Measurements from ENCODE around the gene PTPRG. TPM values are rescaled to one million over a fixed set of nuclear protein-coding genes. Genes with fewer than 3 reads are reported as not detected.

PTPRG gene
- total and polyA plus RNA-seq, 2 donors (not counting 3 experiments of a cell fraction or from before 2014, with no cell fraction given): 8.9 to 39.1 TPM

DNA sequence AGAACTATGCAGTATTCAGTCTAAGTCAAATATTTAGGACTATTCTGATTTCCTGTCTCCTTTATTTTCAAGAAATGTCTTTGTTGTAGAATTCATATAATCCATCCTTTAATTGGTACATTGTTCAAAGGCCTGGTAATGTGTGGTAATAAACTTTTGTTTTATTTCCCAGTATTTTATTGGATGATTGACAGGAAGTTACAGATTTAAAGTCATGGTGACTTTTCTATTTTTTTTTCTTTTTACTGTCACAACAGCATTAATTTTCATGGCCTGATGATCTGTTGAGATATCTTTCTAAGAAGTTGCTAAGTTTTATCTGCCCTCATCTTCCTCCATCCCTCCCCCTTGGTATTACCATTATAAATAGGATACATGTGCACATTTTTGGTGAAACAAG lies 161.7 kb downstream of the PTPRG start:
- Histone ChIP-seq H3K27me3 (ENCODE audit: control insufficient read depth in 2 of 2, insufficient read depth in 2 of 2, low read length in 2 of 2) (no peaks in the 10 kb centered on the region), H4K20me1 (replicated peaks; ENCODE audit: control insufficient read depth, extremely low read depth, insufficient read depth, low read length) (no peaks in the 10 kb centered on the region), H3K9ac (replicated peaks; ENCODE audit: extremely low read depth, insufficient read depth, low read length) (no peak overlapping the region), H3K4me2 (ENCODE audit: insufficient read depth, low read length) (no peak overlapping the region), H2AFZ (ENCODE audit: low read depth, low read length) (no peak overlapping the region), H3K4me3 (replicated peaks in 1 of 3; ENCODE audit: insufficient read depth in 1 of 3, low read depth in 1 of 3, low read length in 3 of 3) (no peak overlapping the region), H3K9me3 (replicated peaks; ENCODE audit: control insufficient read depth, insufficient read depth, low read length) (no peaks in the 10 kb centered on the region), H3K36me3 (ENCODE audit: control insufficient read depth in 2 of 2, extremely low read depth in 1 of 2, insufficient read depth in 2 of 2, low read length in 2 of 2) (no peaks in the 10 kb centered on the region), H3K27ac (ENCODE audit: insufficient read depth, low read depth, low read length) (no peak overlapping the region), H3K79me2 (ENCODE audit: control insufficient read depth, insufficient read depth, low read length) (no peaks in the 10 kb centered on the region), H3K4me1 (ENCODE audit: control insufficient read depth, extremely low read depth, insufficient read depth, low read length) (no peaks in the 10 kb centered on the region), H3K9me1 (replicated peaks; ENCODE audit: control insufficient read depth, extremely low read depth, insufficient read depth, low read length) (no peaks in the 10 kb centered on the region)
- intact Hi-C loops (cut with micrococcal nuclease): no loop called here
- ChIA-PET CTCF (no interaction called here), POLR2A (no interaction called here)
- BruUV-seq (replicated peaks): no TSS peak
- dilution Hi-C loops (cut with MboI; ENCODE audit: extremely low pct_ligation_motif_present, low sequenced_read_pairs): no loop called here
- FAIRE-seq (no peak), DNase-seq (ENCODE audit: low read depth, low spot score) (no peak)
- TF ChIP-seq JUN (IDR thresholded peaks at IDR 0.05; ENCODE audit: borderline replicate concordance, insufficient read depth, insufficient read length, low read depth) (no peak), EZH2 (IDR thresholded peaks at IDR 0.05; ENCODE audit: borderline replicate concordance, low read depth, low read length, severe bottlenecking) (no peak), POLR2AphosphoS5 (IDR thresholded peaks at IDR 0.05; ENCODE audit: insufficient read depth, low read depth, low read length) (no peak), MYC (IDR thresholded peaks at IDR 0.05; ENCODE audit: low read depth, low read length) (no peak), GATA2 (IDR thresholded peaks at IDR 0.05; ENCODE audit: insufficient read depth, insufficient read length, low read depth, low read length) (no peak), FOS (IDR thresholded peaks at IDR 0.05; ENCODE audit: borderline replicate concordance, insufficient read depth, low read length) (no peak), POLR2A (IDR thresholded peaks at IDR 0.05; ENCODE audit: low read depth, low read length) (no peak)
- TF ChIP-seq, protein P1, sequence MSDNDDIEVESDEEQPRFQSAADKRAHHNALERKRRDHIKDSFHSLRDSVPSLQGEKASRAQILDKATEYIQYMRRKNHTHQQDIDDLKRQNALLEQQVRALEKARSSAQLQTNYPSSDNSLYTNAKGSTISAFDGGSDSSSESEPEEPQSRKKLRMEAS (IDR thresholded peaks at IDR 0.05; ENCODE audit: insufficient read depth, insufficient read length): no peak
- TF ChIP-seq, protein P2, sequence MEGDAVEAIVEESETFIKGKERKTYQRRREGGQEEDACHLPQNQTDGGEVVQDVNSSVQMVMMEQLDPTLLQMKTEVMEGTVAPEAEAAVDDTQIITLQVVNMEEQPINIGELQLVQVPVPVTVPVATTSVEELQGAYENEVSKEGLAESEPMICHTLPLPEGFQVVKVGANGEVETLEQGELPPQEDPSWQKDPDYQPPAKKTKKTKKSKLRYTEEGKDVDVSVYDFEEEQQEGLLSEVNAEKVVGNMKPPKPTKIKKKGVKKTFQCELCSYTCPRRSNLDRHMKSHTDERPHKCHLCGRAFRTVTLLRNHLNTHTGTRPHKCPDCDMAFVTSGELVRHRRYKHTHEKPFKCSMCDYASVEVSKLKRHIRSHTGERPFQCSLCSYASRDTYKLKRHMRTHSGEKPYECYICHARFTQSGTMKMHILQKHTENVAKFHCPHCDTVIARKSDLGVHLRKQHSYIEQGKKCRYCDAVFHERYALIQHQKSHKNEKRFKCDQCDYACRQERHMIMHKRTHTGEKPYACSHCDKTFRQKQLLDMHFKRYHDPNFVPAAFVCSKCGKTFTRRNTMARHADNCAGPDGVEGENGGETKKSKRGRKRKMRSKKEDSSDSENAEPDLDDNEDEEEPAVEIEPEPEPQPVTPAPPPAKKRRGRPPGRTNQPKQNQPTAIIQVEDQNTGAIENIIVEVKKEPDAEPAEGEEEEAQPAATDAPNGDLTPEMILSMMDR (IDR thresholded peaks at IDR 0.05; ENCODE audit: extremely low read depth in 1 of 2, insufficient read depth in 1 of 2, low read depth in 1 of 2, low read length in 2 of 2): no peak
